GM12873 (cell line): Measurements from ENCODE around the gene ELFN1.

Experiments used
- TF ChIP-seq, protein P1 (sequence below): IDR thresholded peaks from 2 replicates; pipeline ENCODE4 v1.5.1; 2012; ENCODE audit warnings: low read depth, mild to moderate bottlenecking, moderate library complexity, low read length, control low read depth; ENCODE audit not compliant: insufficient read depth; ENCODE audit errors: missing control alignments

Gene ELFN1

DNA sequence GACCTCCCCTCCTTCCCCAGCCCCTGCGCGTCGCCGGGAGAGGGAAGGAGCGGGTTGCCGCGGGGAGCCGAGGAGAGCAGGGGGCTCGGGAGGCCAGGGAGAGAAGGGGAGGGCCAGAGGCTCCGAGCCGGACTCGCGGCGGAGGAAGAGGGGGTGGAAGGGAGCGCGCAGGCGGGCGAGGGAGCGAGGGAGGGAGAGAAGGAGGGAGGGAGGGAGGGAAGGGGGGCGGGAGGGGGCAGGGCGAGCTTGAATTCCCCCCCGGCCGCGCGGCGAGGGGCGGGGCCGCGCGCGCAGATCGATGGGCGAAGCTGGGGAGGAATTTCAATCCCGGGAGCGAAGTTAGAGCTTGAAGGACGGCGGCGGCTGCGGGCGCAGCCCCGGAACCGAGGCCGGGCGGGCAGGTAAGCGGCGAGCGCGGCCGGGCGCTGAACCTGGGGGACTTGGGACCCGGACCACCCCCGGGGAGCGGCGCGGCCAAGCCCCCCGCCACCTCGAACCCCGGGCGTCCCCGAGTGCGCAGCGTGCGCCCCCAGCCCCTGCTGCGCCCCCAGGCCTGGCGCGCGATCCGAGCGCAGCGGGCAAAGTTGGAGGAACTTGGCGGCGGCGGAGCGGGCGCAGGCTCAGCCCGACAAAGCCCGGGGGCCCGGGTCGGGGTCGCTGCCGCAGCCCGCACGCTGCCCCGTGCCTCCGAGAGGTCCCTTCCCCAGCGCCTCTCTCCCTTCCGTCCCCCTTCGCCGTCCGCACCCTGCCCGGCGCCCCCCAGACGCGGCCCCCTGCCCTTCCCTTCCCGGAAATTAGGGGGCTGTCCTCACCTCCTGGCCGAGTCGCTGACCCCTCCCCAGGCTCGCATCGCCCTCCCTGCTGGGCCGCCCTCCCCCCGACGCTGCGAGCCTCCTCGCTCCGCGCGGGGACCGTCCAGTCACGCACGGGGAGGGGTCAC, at the start of gene ELFN1:
ELFN1 (plus strand) TSS at position 324 of the 940 bp plus-strand sequence. CDS start 74,320 bp downstream, outside the sequence.
- TF ChIP-seq, protein P1, sequence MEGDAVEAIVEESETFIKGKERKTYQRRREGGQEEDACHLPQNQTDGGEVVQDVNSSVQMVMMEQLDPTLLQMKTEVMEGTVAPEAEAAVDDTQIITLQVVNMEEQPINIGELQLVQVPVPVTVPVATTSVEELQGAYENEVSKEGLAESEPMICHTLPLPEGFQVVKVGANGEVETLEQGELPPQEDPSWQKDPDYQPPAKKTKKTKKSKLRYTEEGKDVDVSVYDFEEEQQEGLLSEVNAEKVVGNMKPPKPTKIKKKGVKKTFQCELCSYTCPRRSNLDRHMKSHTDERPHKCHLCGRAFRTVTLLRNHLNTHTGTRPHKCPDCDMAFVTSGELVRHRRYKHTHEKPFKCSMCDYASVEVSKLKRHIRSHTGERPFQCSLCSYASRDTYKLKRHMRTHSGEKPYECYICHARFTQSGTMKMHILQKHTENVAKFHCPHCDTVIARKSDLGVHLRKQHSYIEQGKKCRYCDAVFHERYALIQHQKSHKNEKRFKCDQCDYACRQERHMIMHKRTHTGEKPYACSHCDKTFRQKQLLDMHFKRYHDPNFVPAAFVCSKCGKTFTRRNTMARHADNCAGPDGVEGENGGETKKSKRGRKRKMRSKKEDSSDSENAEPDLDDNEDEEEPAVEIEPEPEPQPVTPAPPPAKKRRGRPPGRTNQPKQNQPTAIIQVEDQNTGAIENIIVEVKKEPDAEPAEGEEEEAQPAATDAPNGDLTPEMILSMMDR, result no peak

DNA sequence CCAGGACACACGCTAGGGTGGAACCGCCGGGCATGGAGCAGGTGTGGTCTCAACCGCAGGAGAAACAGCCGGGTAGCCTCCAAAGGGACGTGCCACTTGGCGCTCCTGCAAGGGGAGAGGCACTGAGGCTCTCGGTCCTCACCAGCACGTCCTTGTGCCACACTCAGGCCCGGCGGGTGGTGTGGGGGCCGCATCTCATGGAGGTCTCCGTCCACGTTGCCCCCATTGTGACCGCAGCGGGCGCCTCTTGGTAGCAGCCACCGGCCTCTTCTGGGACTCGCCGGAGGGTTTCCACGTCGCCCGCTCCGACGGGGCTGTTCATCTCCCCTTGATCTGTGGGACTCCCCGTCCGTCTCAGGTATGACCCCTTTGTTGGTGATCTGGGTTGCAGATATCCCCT, 49.2 kb upstream of the ELFN1 start:
- TF ChIP-seq, protein P1, result no peak

DNA sequence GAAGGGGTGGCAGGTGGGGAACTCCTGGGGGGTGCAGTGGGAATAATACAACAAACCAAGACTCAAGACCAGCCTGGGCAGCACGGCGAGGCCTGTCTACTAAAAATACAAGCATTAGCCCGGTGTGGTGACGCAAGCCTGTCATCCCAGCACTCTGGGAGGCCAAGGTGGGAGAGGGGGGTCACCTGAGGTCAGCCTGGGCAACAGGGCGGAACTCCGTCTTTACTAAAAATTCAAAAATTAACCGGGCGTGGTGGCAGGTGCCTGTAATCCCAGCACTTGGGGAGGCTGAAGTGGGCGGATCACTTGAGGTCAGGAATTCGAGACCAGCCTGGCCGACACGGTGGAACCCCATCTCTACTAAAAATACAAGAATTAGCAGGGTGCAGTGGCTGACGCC, 48.4 kb upstream of the ELFN1 start:
- TF ChIP-seq, protein P1, result no peak

DNA sequence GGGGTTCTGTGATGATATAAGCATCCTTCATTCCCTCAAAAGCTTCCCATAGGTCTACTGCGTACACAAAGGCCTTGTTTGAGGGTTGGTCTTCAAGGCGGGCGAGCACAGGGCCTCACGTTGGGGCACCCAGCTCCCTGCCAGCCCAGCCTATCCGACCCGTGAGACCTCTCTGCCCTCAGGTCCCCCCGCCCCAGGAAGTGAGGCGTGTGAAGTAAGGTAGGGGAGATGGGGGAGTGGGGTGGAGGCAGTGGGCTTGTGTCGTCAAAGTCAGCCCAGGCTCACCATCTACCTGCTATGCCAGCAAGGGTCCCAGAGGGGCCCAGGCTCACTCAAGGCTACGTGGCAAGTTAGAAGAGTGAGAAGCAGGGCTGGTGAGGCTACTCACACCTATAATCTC, 47.6 kb upstream of the ELFN1 start:
- TF ChIP-seq, protein P1, result no peak

DNA sequence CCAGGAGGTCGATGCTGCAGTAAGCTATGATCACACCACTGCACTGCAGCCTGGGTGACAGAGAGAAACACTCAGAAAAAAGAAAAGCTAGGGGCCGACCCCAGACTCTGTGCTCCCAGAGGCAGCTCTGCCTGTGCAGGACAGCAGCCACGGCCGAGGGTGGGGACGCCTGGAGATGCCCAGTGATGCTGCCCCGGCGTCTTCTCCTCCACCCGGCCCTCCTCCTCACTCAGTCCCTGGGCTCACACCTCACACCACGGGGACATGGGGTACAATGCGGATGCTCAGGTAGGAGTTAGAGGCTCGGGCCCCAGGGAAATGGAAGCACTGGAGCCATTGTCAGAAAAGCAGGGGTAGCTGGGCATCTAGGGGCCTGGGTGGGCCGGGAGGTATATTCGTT, 46.3 kb upstream of the ELFN1 start:
- TF ChIP-seq, protein P1, result no peak

DNA sequence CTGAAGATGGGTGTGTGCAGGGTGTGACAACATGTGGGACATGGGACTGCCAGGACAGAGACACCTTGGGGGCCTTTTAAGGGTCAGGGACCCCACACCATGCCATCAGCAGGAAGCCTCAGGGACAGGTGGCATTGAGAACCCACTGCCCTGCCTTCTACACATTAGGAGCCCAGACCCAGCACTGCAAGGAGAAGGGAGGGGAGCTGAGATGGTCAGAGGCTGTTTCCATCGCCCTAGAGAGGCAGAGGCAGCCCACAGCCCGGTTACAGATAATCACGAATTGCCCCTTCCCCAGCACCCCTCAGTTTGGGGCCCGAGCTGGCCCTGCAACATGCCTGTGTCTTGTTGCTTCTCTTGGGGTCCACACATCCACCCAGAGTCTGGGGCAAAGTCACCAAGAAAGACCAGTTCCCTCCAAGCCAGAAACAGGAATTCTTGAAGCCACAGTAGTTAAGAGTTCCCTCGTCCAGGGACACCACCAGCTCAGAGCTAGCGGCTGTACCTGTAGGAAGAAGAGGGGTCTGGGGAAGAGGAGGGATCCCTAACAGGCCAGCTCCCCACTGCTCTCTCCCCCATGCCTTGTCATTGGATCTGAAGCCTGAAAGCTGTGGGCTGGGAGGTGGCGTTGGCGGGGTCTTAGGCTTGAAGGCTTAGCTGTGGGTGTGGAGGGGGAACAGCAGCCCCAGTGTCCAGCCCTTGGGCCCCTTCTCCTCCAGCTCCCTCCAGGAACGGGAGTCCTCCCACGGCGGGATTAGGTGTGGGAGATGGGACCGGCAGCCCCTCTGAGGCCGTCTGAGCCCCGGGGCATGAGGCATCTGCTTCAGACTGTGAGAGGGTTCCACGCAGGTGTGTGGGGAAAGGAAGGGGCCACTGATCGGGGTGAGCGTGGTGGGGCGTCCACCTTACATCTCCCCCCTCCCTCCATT, 44.8 kb upstream of the ELFN1 start:
- TF ChIP-seq, protein P1, result no peak

DNA sequence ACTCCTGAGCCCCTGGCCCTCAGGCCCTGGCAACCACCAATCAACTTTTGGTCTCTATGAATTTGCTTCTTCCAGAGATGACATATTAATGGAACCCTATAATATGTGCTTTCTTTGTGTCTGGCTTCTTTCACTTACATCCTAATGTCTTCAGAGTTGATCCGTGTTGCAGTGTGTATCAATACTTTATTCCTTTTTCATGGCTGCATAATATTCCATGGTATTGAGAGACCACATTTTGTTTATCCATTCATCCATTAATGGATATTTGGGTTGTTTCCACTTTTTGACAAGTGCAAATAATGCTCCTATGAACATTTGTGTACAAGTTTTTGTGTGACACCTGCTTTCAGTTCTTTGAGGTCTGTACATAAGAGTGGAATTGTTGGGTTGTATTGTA, 43.3 kb upstream of the ELFN1 start:
- TF ChIP-seq, protein P1, result no peak
